Endothelial cell of umbilical vein (primary cell): ENCODE results near the gene TCERG1L. TPM values are rescaled to one million over a fixed set of nuclear protein-coding genes. Genes with fewer than 3 reads are reported as not detected.

ENCODE experiments used
- BruUV-seq: library from RNA; stranded (reverse); fragments of 400-500 nt; replicated peaks from 2 replicates; lab custom pipeline; 2021; lab: Mats Ljungman, UMichigan
- CTCF ChIA-PET: fragments of 300-600, 350-600 bp; sonication (Branson Sonifier 250); formaldehyde crosslinking; loops from one replicate; lab custom pipeline; 2021; ENCODE audit warnings: antibody characterized with exemption, inconsistent platforms; lab: Charles Lee
- POLR2A ChIA-PET: fragments of 300-600, 350-600 bp; sonication (Branson Sonifier 250); formaldehyde crosslinking; loops from one replicate; lab custom pipeline; 2021; ENCODE audit warnings: antibody characterized with exemption, inconsistent platforms; lab: Charles Lee
- DNase-seq: peaks from one replicate; pipeline ENCODE4 v3.0.0-alpha.2; 2011; ENCODE audit warnings: low read depth, low spot score
- FAIRE-seq: peaks from 2 replicates; lab custom pipeline; 2011; peaks lifted over from hg19 to GRCh38; lab: Jason Lieb, UNC
- H2AFZ ChIP-seq: 2 replicates; pipeline ENCODE4 v1.6.0; 2012; ENCODE audit warnings: low read depth, low read length, control low read depth, inconsistent platforms
- H3K27ac ChIP-seq: 2 replicates; pipeline ENCODE4 v1.5.1; 2011; ENCODE audit warnings: low read depth, mild to moderate bottlenecking, control low read depth, low read length, moderate library complexity; ENCODE audit not compliant: insufficient read depth
- H3K27me3 ChIP-seq, 2 experiments: 2 replicates each; pipeline versions ENCODE4 v1.6.0 to v1.6.1; 2011; ENCODE audit warnings: low read length in 2 of 2, mixed read lengths in 1 of 2; ENCODE audit not compliant: control insufficient read depth in 2 of 2, insufficient read depth in 2 of 2
- H3K36me3 ChIP-seq, 2 experiments: 2 replicates in 1 of 2; 3 replicates in 1 of 2; pipeline ENCODE4 v1.5.1; 2011; ENCODE audit warnings: low read length in 2 of 2, mild to moderate bottlenecking in 1 of 2, moderate library complexity in 1 of 2; ENCODE audit not compliant: control insufficient read depth in 2 of 2, insufficient read depth in 2 of 2; ENCODE audit errors: extremely low read depth in 1 of 2
- H3K4me1 ChIP-seq: 3 replicates; pipeline ENCODE4 v1.5.1; 2011; ENCODE audit warnings: mild to moderate bottlenecking, low read length; ENCODE audit not compliant: control insufficient read depth, insufficient read depth; ENCODE audit errors: extremely low read depth
- H3K4me2 ChIP-seq: 2 replicates; pipeline ENCODE4 v1.6.1; 2011; ENCODE audit warnings: low read length, control low read depth, mixed read lengths; ENCODE audit not compliant: insufficient read depth
- H3K4me3 ChIP-seq, 3 experiments: fragments of 200-600 bp in 1 of 3; sonication (generic), shearing (Covaris generic) in 1 of 3; replicated peaks in 1 of 3; 2 replicates each; pipeline ENCODE4 v1.5.1; 2011 to 2016; ENCODE audit warnings: control low read depth in 3 of 3, low read length in 3 of 3, mild to moderate bottlenecking in 2 of 3, inconsistent platforms in 1 of 3, low read depth in 1 of 3, moderate library complexity in 1 of 3; ENCODE audit not compliant: insufficient read depth in 1 of 3
- H3K79me2 ChIP-seq: 2 replicates; pipeline ENCODE4 v1.6.0; 2012; ENCODE audit warnings: low read length, inconsistent platforms; ENCODE audit not compliant: control insufficient read depth, insufficient read depth
- H3K9ac ChIP-seq: replicated peaks from 2 replicates; pipeline ENCODE3; 2011; ENCODE audit warnings: low read length, control low read depth; ENCODE audit not compliant: insufficient read depth; ENCODE audit errors: extremely low read depth
- H3K9me1 ChIP-seq: replicated peaks from 3 replicates; pipeline ENCODE4 v1.6.0; 2011; ENCODE audit warnings: mild to moderate bottlenecking, low read length; ENCODE audit not compliant: control insufficient read depth, insufficient read depth; ENCODE audit errors: extremely low read depth
- H3K9me3 ChIP-seq: replicated peaks from 2 replicates; pipeline ENCODE4 v1.5.1; 2012; ENCODE audit warnings: low read length, inconsistent platforms; ENCODE audit not compliant: control insufficient read depth, insufficient read depth
- H4K20me1 ChIP-seq: replicated peaks from 2 replicates; pipeline ENCODE3; 2011; ENCODE audit warnings: mild to moderate bottlenecking, low read length; ENCODE audit not compliant: control insufficient read depth, insufficient read depth; ENCODE audit errors: extremely low read depth
- EZH2 ChIP-seq: IDR thresholded peaks from 2 replicates; pipeline ENCODE4 v1.6.1; 2012; ENCODE audit warnings: borderline replicate concordance, low read depth, mild to moderate bottlenecking, moderate library complexity, low read length, inconsistent platforms; ENCODE audit not compliant: severe bottlenecking
- FOS ChIP-seq: IDR thresholded peaks from 2 replicates; pipeline ENCODE4 v1.6.1; 2011; ENCODE audit warnings: mild to moderate bottlenecking, low read length, moderate library complexity, borderline replicate concordance; ENCODE audit not compliant: insufficient read depth
- GATA2 ChIP-seq: IDR thresholded peaks from 2 replicates; pipeline ENCODE4 v1.7.0; 2011; ENCODE audit warnings: low read depth, mild to moderate bottlenecking, moderate library complexity, mixed read lengths, low read length; ENCODE audit not compliant: insufficient read length, insufficient read depth
- JUN ChIP-seq: IDR thresholded peaks from 2 replicates; pipeline ENCODE4 v1.6.1; 2011; ENCODE audit warnings: borderline replicate concordance, low read depth; ENCODE audit not compliant: insufficient read length, insufficient read depth
- MYC ChIP-seq: IDR thresholded peaks from one replicate; pipeline ENCODE4 v1.6.1; 2011; ENCODE audit warnings: mild to moderate bottlenecking, low read depth, low read length
- POLR2A ChIP-seq: IDR thresholded peaks from 2 replicates; pipeline ENCODE4 v1.6.1; 2012; ENCODE audit warnings: low read depth, mild to moderate bottlenecking, control low read depth, low read length
- POLR2AphosphoS5 ChIP-seq: IDR thresholded peaks from 2 replicates; pipeline ENCODE4 v1.6.1; 2012; ENCODE audit warnings: low read depth, mild to moderate bottlenecking, control low read depth, low read length, moderate library complexity; ENCODE audit not compliant: insufficient read depth
- dilution Hi-C: fragments of 300-500 bp; cut with MboI; formaldehyde crosslinking; loops from one replicate; pipeline ENCODE4 v1.15.0; 2019; ENCODE audit warnings: low sequenced_read_pairs; ENCODE audit not compliant: extremely low pct_ligation_motif_present
- intact Hi-C: fragments of 100-400 bp; cut with micrococcal nuclease; formaldehyde crosslinking; loops from one replicate; pipeline ENCODE4 v1.10.0; 2022
- polyA plus RNA-seq, 4 experiments: library from polyadenylated mRNA; depleted of rRNA in 3 of 4; stranded (reverse) in 3 of 4; unstranded in 1 of 4; fragments of >200 nt; gene quantifications; 2 replicates each; pipeline versions ENCODE4 v1.2.1 to v1.2.3, GENCODE V29; 2011 to 2012; ENCODE audit warnings: missing spikeins in 1 of 4
- total RNA-seq: library from RNA; stranded (reverse); gene quantifications from 2 replicates; pipeline ENCODE4 v1.2.3, GENCODE V29; 2021
- TF ChIP-seq, protein P1 (sequence below): IDR thresholded peaks from 2 replicates; pipeline ENCODE4 v1.6.1; 2011; ENCODE audit not compliant: insufficient read depth, insufficient read length
- TF ChIP-seq, protein P2 (sequence below), 2 donors: IDR thresholded peaks; 1 replicate in 1 of 2; 2 replicates in 1 of 2; pipeline ENCODE4 v1.5.1; 2011; ENCODE audit warnings: low read length in 2 of 2, mild to moderate bottlenecking in 2 of 2, moderate library complexity in 2 of 2, control low read depth in 1 of 2, inconsistent platforms in 1 of 2, low read depth in 1 of 2; ENCODE audit not compliant: insufficient read depth in 1 of 2; ENCODE audit errors: extremely low read depth in 1 of 2

TCERG1L gene
- total and polyA plus RNA-seq, 2 donors (not counting 3 experiments of a cell fraction or from before 2014, with no cell fraction given), result not detected

DNA sequence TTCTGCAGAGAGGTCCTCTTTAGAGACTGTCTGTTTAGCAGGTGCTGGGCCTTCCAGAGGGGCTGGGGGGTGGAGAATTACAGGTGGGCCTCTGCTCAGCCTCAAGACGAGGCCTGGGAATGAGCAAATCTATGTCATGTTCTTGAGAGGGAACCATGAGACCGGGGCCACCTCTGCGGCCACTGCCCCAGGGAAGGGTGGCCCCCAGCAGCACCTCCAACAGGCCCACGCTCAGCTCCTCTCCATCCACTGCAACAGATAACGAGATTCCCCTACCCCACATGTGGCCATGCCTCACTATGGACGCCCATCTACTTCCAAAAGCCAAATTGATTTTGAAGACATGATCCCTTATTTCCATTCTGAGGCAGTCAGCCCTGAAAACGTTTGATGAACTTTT is 176.9 kb downstream of the TCERG1L start:
- peaks cover 12% of the 10 kb centered on the region for H3K9me3 ChIP-seq
- FAIRE-seq (no peak), DNase-seq (no peak)
- H4K20me1 ChIP-seq, result no peaks in the 10 kb centered on the region
- no peaks in the 10 kb centered on the region for H3K79me2 ChIP-seq
- ChIA-PET POLR2A (no interaction called here), CTCF (no interaction called here)
- TF ChIP-seq POLR2A (no peak), JUN (no peak), POLR2AphosphoS5 (no peak), GATA2 (no peak), MYC (no peak), EZH2 (no peak), FOS (no peak)
- TF ChIP-seq, protein P1, sequence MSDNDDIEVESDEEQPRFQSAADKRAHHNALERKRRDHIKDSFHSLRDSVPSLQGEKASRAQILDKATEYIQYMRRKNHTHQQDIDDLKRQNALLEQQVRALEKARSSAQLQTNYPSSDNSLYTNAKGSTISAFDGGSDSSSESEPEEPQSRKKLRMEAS, result no peak
- TF ChIP-seq, protein P2, sequence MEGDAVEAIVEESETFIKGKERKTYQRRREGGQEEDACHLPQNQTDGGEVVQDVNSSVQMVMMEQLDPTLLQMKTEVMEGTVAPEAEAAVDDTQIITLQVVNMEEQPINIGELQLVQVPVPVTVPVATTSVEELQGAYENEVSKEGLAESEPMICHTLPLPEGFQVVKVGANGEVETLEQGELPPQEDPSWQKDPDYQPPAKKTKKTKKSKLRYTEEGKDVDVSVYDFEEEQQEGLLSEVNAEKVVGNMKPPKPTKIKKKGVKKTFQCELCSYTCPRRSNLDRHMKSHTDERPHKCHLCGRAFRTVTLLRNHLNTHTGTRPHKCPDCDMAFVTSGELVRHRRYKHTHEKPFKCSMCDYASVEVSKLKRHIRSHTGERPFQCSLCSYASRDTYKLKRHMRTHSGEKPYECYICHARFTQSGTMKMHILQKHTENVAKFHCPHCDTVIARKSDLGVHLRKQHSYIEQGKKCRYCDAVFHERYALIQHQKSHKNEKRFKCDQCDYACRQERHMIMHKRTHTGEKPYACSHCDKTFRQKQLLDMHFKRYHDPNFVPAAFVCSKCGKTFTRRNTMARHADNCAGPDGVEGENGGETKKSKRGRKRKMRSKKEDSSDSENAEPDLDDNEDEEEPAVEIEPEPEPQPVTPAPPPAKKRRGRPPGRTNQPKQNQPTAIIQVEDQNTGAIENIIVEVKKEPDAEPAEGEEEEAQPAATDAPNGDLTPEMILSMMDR (IDR thresholded peaks at IDR 0.05; ENCODE audit: extremely low read depth in 1 of 2, insufficient read depth in 1 of 2, low read depth in 1 of 2, low read length in 2 of 2), result no peak
- no peak overlapping the region for H3K27ac ChIP-seq
- no peak overlapping the region for H3K4me2 ChIP-seq
- no peak overlapping the region for H2AFZ ChIP-seq
- dilution Hi-C loops (no loop called here), intact Hi-C loops (no loop called here)
- no peaks in the 10 kb centered on the region for H3K27me3 ChIP-seq
- H3K9ac ChIP-seq, result no peak overlapping the region
- no TSS peak for BruUV-seq
- no peak overlapping the region for H3K4me3 ChIP-seq
- H3K9me1 ChIP-seq, result no peaks in the 10 kb centered on the region
- no peaks in the 10 kb centered on the region for H3K36me3 ChIP-seq
- no peaks in the 10 kb centered on the region for H3K4me1 ChIP-seq
